ENCODE data around the gene LRFN5. TPM values are rescaled to one million over a fixed set of nuclear protein-coding genes. Genes with fewer than 3 reads are reported as not detected.
A peak's percentile ranks its signal among the peaks of the same experiment; 100 is the strongest.
"Not testable (repeated sequence)": the region's sequence is repeated elsewhere in the genome, so short reads cannot be mapped to it uniquely, and the experiment has no call there.

Gene LRFN5
- total and polyA plus RNA-seq, 2 of the 8 experiments (the other 6 are each of a cell fraction or from before 2014, with no cell fraction given), result 0.85 to 4.7 TPM

DNA sequence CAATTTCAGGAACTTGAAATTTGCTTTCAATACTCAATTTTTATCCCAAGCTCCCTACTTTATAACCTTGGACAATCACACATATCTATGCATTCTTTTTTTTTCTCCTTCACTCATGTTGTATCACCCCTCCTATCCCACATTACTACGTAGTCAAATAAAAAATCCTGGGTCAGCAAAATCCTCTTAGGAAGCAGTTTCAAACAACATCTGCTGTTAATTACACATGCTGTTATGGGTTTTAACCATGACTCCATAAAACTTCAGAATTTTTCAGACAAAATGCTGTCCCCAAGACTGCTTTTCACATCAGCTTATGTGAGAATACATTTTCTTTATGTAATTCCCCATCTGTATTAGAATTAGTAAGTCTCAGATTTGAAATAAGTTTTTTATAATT, 61.7 kb downstream of the LRFN5 start:
- Histone ChIP-seq H3K4me2 (ENCODE audit: insufficient read depth in 1 of 2, low read depth in 2 of 2, low read length in 2 of 2) (no peak overlapping the region), H3K27ac (ENCODE audit: low read depth, low read length) (no peak overlapping the region), H3K9ac (replicated peaks in 1 of 4; ENCODE audit: extremely low read depth in 1 of 4, low read depth in 3 of 4, low read length in 3 of 4) (no peak overlapping the region)

DNA sequence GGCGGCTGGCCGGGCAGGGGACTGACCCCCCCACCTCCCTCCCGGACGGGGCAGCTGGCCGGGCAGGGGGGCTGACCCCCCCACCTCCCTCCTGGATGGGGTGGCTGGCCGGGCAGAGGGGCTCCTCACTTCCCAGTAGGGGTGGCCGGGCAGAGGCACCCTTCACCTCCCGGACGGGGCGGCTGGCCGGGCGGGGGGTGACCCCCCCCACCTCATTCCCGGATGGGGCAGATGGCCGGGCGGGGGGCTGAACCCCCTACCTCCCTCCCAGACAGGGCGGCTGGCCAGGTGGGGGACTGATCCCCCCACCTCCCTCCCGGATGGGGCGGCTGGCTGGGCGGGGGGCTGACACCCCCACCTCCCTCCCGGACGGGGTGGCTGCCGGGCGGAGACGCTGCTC, 66.9 kb downstream of the LRFN5 start:
- FAIRE-seq; H3K4me1 ChIP-seq (replicated peaks in 1 of 4; ENCODE audit: control insufficient read depth in 3 of 4, insufficient read depth in 4 of 4, low read length in 3 of 4); H3K27me3 ChIP-seq (replicated peaks in 1 of 4; ENCODE audit: control insufficient read depth in 3 of 4, extremely low read depth in 1 of 4, insufficient read depth in 3 of 4, low read length in 3 of 4); H4K91ac ChIP-seq (replicated peaks; ENCODE audit: insufficient read length, low read length); H3K56ac ChIP-seq (replicated peaks; ENCODE audit: insufficient read length, low read depth, low read length); H3K23me2 ChIP-seq (ENCODE audit: low read depth, low read length); H3K14ac ChIP-seq (ENCODE audit: insufficient read length); H2AK5ac ChIP-seq (ENCODE audit: low read depth, low read length); H3K4me3 ChIP-seq (ENCODE audit: extremely low read depth in 1 of 4, insufficient read depth in 2 of 4, low read depth in 3 of 4, low read length in 4 of 4); H2BK12ac ChIP-seq (ENCODE audit: low read depth, low read length); CTCF ChIA-PET (ENCODE audit: partially characterized antibody); H2BK20ac ChIP-seq (ENCODE audit: low read length); H3K23ac ChIP-seq (ENCODE audit: insufficient read length); H3K79me2 ChIP-seq (ENCODE audit: control insufficient read depth in 1 of 2, insufficient read depth in 2 of 2, low read length in 2 of 2); H4K8ac ChIP-seq (ENCODE audit: extremely low read depth, insufficient read depth, low read length); H2BK120ac ChIP-seq (replicated peaks; ENCODE audit: low read depth, low read length); H3K36me3 ChIP-seq (ENCODE audit: control insufficient read depth in 2 of 4, insufficient read depth in 4 of 4, low read length in 3 of 4); H2AFZ ChIP-seq (ENCODE audit: low read length); H3K4me2 ChIP-seq (ENCODE audit: insufficient read depth in 1 of 2, low read depth in 2 of 2, low read length in 2 of 2); H4K20me1 ChIP-seq (replicated peaks in 1 of 2; ENCODE audit: control insufficient read depth in 1 of 2, insufficient read depth in 2 of 2, low read length in 2 of 2); H4K5ac ChIP-seq (ENCODE audit: insufficient read length, low read depth, low read length); H2BK15ac ChIP-seq (ENCODE audit: low read length); H3K9ac ChIP-seq (replicated peaks in 1 of 4; ENCODE audit: extremely low read depth in 1 of 4, low read depth in 3 of 4, low read length in 3 of 4); H3K27ac ChIP-seq (ENCODE audit: low read depth, low read length); DNase-seq (ENCODE audit: low read depth in 1 of 2, low spot score in 2 of 2); H3K4ac ChIP-seq (replicated peaks; ENCODE audit: insufficient read length, low read depth, low read length); POLR2A ChIA-PET (ENCODE audit: partially characterized antibody); H2BK5ac ChIP-seq (ENCODE audit: low read depth, low read length); H3K79me1 ChIP-seq (ENCODE audit: low read depth, low read length); H3K18ac ChIP-seq (ENCODE audit: extremely low read depth, low read length): not testable (repeated sequence)
- WGBS, 2 experiments (ENCODE audit: extremely low coverage in 1 of 2, insufficient coverage in 1 of 2, insufficient read length in 1 of 2, insufficient replicate concordance in 2 of 2, low coverage in 1 of 2, low lambda C conversion rate in 2 of 2, missing lambda C conversion rate in 1 of 2), result no CpG with 5 or more reads among the region's 24 CpGs
- H3K9me3 ChIP-seq (ENCODE audit: insufficient read depth in 2 of 2, low read depth in 1 of 2, low read length in 1 of 2), result peaks cover 0 to 20% of the 10 kb centered on the region in 2 experiments; a peak in 1 of 4 replicates

More for the DNA sequence above, 61.7 kb downstream of the LRFN5 start:
- H3K56ac ChIP-seq (replicated peaks; ENCODE audit: insufficient read length, low read depth, low read length), result no peak overlapping the region
- 93% methylated on average over 1 of the region's 1 CpG; no CpG with 5 or more reads in 1 of the 2 experiments for WGBS, 2 experiments (ENCODE audit: extremely low coverage in 1 of 2, insufficient coverage in 1 of 2, insufficient read length in 1 of 2, insufficient replicate concordance in 2 of 2, low coverage in 1 of 2, low lambda C conversion rate in 2 of 2, missing lambda C conversion rate in 1 of 2)
- no peak overlapping the region for H2BK12ac ChIP-seq (ENCODE audit: low read depth, low read length)
- H2BK20ac ChIP-seq (ENCODE audit: low read length), result no peak overlapping the region
- no peak overlapping the region for H2AK5ac ChIP-seq (ENCODE audit: low read depth, low read length)
- no peak overlapping the region for H2AFZ ChIP-seq (ENCODE audit: low read length)
- H3K79me2 ChIP-seq (ENCODE audit: control insufficient read depth in 1 of 2, insufficient read depth in 2 of 2, low read length in 2 of 2), result no peaks in the 10 kb centered on the region
- H3K23me2 ChIP-seq (ENCODE audit: low read depth, low read length), result no peaks in the 10 kb centered on the region
- no peaks in the 10 kb centered on the region for H4K20me1 ChIP-seq (replicated peaks in 1 of 2; ENCODE audit: control insufficient read depth in 1 of 2, insufficient read depth in 2 of 2, low read length in 2 of 2)
- no peak overlapping the region for H4K8ac ChIP-seq (ENCODE audit: extremely low read depth, insufficient read depth, low read length)
- H3K4me3 ChIP-seq (ENCODE audit: extremely low read depth in 1 of 4, insufficient read depth in 2 of 4, low read depth in 3 of 4, low read length in 4 of 4), result no peak overlapping the region
- no peak overlapping the region for H3K4ac ChIP-seq (replicated peaks; ENCODE audit: insufficient read length, low read depth, low read length)
- no peak overlapping the region for H3K23ac ChIP-seq (ENCODE audit: insufficient read length)
- no peak for TF ChIP-seq HDAC6 (IDR thresholded peaks at IDR 0.05; ENCODE audit: low read depth, low read length)
- TF ChIP-seq MAFK (IDR thresholded peaks at IDR 0.05; ENCODE audit: low read depth, low read length), result peak; percentile 21; the same call in 1 of the 2 replicates
- no peak for TF ChIP-seq RAD21 (IDR thresholded peaks at IDR 0.05 in 1 of 2, conservative IDR thresholded peaks at IDR 0.05 in 1 of 2; ENCODE audit: low read depth in 2 of 2, low read length in 2 of 2)
- H3K9me3 ChIP-seq (ENCODE audit: insufficient read depth in 2 of 2, low read depth in 1 of 2, low read length in 1 of 2), result peaks cover 0 to 3% of the 10 kb centered on the region in 2 experiments; a peak in 1 of 4 replicates
- H3K14ac ChIP-seq (ENCODE audit: insufficient read length), result no peak overlapping the region
- H2BK120ac ChIP-seq (replicated peaks; ENCODE audit: low read depth, low read length), result no peak overlapping the region
- DNase-seq (ENCODE audit: low read depth in 1 of 2, low spot score in 2 of 2), result no peak
- H3K18ac ChIP-seq (ENCODE audit: extremely low read depth, low read length), result no peak overlapping the region
- ChIA-PET POLR2A (ENCODE audit: partially characterized antibody) (no interaction called here), CTCF (ENCODE audit: partially characterized antibody) (no interaction called here)
- no peak overlapping the region for H4K91ac ChIP-seq (replicated peaks; ENCODE audit: insufficient read length, low read length)
- H2BK5ac ChIP-seq (ENCODE audit: low read depth, low read length), result no peak overlapping the region
- H3K79me1 ChIP-seq (ENCODE audit: low read depth, low read length), result no peaks in the 10 kb centered on the region
- H2BK15ac ChIP-seq (ENCODE audit: low read length), result no peak overlapping the region
- no peaks in the 10 kb centered on the region for H3K27me3 ChIP-seq (replicated peaks in 1 of 4; ENCODE audit: control insufficient read depth in 3 of 4, extremely low read depth in 1 of 4, insufficient read depth in 3 of 4, low read length in 3 of 4)
- H3K4me1 ChIP-seq (replicated peaks in 1 of 4; ENCODE audit: control insufficient read depth in 3 of 4, insufficient read depth in 4 of 4, low read length in 3 of 4), result no peaks in the 10 kb centered on the region
- no peak for FAIRE-seq
- H3K36me3 ChIP-seq (ENCODE audit: control insufficient read depth in 2 of 4, insufficient read depth in 4 of 4, low read length in 3 of 4), result no peaks in the 10 kb centered on the region; a peak in 1 of 8 replicates
- no peak overlapping the region for H4K5ac ChIP-seq (ENCODE audit: insufficient read length, low read depth, low read length)

Data from H1 (cell line).